Skin epidermis (tissue), 12 donors: Measurements from ENCODE around the gene FBXL7.

ENCODE experiments used
- H3K27ac ChIP-seq, 21 experiments: fragments of 200-600 bp; sonication (generic) in 11 of 21; one replicate each; pipeline ENCODE4 v1.5.0; 2020; ENCODE audit warnings: mild to moderate bottlenecking in 3 of 21, inconsistent platforms in 2 of 21, moderate library complexity in 2 of 21
- H3K4me3 ChIP-seq, 7 experiments: fragments of 200-600 bp; sonication (generic) in 2 of 7; one replicate each; pipeline ENCODE4 v1.5.0; 2020; ENCODE audit warnings: inconsistent platforms in 2 of 7, mild to moderate bottlenecking in 2 of 7, moderate library complexity in 1 of 7

The FBXL7 gene

GRCh38 chr5:15637886-15638285 is 137.9 kb downstream of the FBXL7 start:
- H3K4me3 ChIP-seq, result no peak overlapping the region
- no peak overlapping the region for H3K27ac ChIP-seq

- H3K27ac ChIP-seq, result no peak overlapping the region
- H3K4me3 ChIP-seq, result no peak overlapping the region
These were observed 138.3 kb downstream of the FBXL7 start for GRCh38 chr5:15638296-15638695.

GRCh38 chr5:15639288-15639687 is 139.3 kb downstream of the FBXL7 start:
- H3K27ac ChIP-seq, result no peak overlapping the region
- H3K4me3 ChIP-seq, result no peak overlapping the region

- Histone ChIP-seq H3K27ac (no peak overlapping the region), H3K4me3 (no peak overlapping the region)
These were observed 140.1 kb downstream of the FBXL7 start for GRCh38 chr5:15640116-15640515.

- H3K27ac ChIP-seq, result no peak overlapping the region
- H3K4me3 ChIP-seq, result no peak overlapping the region
These were observed 143.8 kb downstream of the FBXL7 start for GRCh38 chr5:15643731-15644130.

- peak overlapping the region in 4 of 21 experiments; percentile 10 to 61 (median 50) for H3K27ac ChIP-seq
- H3K4me3 ChIP-seq, result no peak overlapping the region
These were observed 145.6 kb downstream of the FBXL7 start for GRCh38 chr5:15645381-15646160.

GRCh38 chr5:15646371-15646770 is 146.4 kb downstream of the FBXL7 start:
- no peak overlapping the region for H3K27ac ChIP-seq
- H3K4me3 ChIP-seq, result no peak overlapping the region

- no peak overlapping the region for H3K4me3 ChIP-seq
- H3K27ac ChIP-seq, result no peak overlapping the region
These were observed 147.3 kb downstream of the FBXL7 start for GRCh38 chr5:15647251-15647650.

- Histone ChIP-seq H3K4me3 (no peak overlapping the region), H3K27ac (no peak overlapping the region)
These were observed 150.3 kb downstream of the FBXL7 start for GRCh38 chr5:15650266-15650665.

GRCh38 chr5:15654779-15655178 is 154.8 kb downstream of the FBXL7 start:
- no peak overlapping the region for H3K4me3 ChIP-seq
- no peak overlapping the region for H3K27ac ChIP-seq

- no peak overlapping the region for H3K4me3 ChIP-seq
- H3K27ac ChIP-seq, result no peak overlapping the region
These were observed 155.7 kb downstream of the FBXL7 start for GRCh38 chr5:15655683-15656082.

- no peak overlapping the region for H3K27ac ChIP-seq
- H3K4me3 ChIP-seq, result no peak overlapping the region
These were observed 165.0 kb downstream of the FBXL7 start for GRCh38 chr5:15664961-15665360.

- no peak overlapping the region for H3K27ac ChIP-seq
- no peak overlapping the region for H3K4me3 ChIP-seq
These were observed 169.8 kb downstream of the FBXL7 start for GRCh38 chr5:15669826-15670225.

- no peak overlapping the region for H3K27ac ChIP-seq
- H3K4me3 ChIP-seq, result no peak overlapping the region
These were observed 174.7 kb downstream of the FBXL7 start for GRCh38 chr5:15674716-15675115.

GRCh38 chr5:15676591-15676990 is 176.6 kb downstream of the FBXL7 start:
- no peak overlapping the region for H3K27ac ChIP-seq
- H3K4me3 ChIP-seq, result no peak overlapping the region

GRCh38 chr5:15679161-15679560 is 179.2 kb downstream of the FBXL7 start:
- Histone ChIP-seq H3K27ac (no peak overlapping the region), H3K4me3 (no peak overlapping the region)

- Histone ChIP-seq H3K27ac (no peak overlapping the region), H3K4me3 (no peak overlapping the region)
These were observed 180.5 kb downstream of the FBXL7 start for GRCh38 chr5:15680455-15680854.

GRCh38 chr5:15682122-15682521 is 182.1 kb downstream of the FBXL7 start:
- H3K4me3 ChIP-seq, result no peak overlapping the region
- no peak overlapping the region for H3K27ac ChIP-seq

GRCh38 chr5:15682566-15682965 is 182.6 kb downstream of the FBXL7 start:
- no peak overlapping the region for H3K27ac ChIP-seq
- H3K4me3 ChIP-seq, result no peak overlapping the region

- Histone ChIP-seq H3K27ac (no peak overlapping the region), H3K4me3 (no peak overlapping the region)
These were observed 183.4 kb downstream of the FBXL7 start for GRCh38 chr5:15683332-15683731.

- no peak overlapping the region for H3K27ac ChIP-seq
These were observed 187.4 kb downstream of the FBXL7 start for GRCh38 chr5:15687401-15687800.

GRCh38 chr5:15689836-15690235 is 189.9 kb downstream of the FBXL7 start:
- Histone ChIP-seq H3K4me3 (no peak overlapping the region), H3K27ac (no peak overlapping the region)

More at GRCh38 chr5:15687401-15687800, 187.4 kb downstream of the FBXL7 start:
- H3K4me3 ChIP-seq, result no peak overlapping the region
